D721Med (cell line): Measurements from ENCODE around the gene PON2.

Source experiments
- DNase-seq: peaks from one replicate; pipeline ENCODE4 v3.0.0; 2011; ENCODE audit warnings: low spot score; ENCODE audit not compliant: insufficient read length
- FAIRE-seq: peaks from 2 replicates; lab custom pipeline; 2011; peaks lifted over from hg19 to GRCh38; lab: Jason Lieb, UNC
- TF ChIP-seq, protein P1 (sequence below): IDR thresholded peaks from 2 replicates; pipeline ENCODE4 v1.5.1; 2012; ENCODE audit warnings: mild to moderate bottlenecking, control low read depth; ENCODE audit not compliant: insufficient read depth; ENCODE audit errors: missing control alignments

The PON2 gene

DNA sequence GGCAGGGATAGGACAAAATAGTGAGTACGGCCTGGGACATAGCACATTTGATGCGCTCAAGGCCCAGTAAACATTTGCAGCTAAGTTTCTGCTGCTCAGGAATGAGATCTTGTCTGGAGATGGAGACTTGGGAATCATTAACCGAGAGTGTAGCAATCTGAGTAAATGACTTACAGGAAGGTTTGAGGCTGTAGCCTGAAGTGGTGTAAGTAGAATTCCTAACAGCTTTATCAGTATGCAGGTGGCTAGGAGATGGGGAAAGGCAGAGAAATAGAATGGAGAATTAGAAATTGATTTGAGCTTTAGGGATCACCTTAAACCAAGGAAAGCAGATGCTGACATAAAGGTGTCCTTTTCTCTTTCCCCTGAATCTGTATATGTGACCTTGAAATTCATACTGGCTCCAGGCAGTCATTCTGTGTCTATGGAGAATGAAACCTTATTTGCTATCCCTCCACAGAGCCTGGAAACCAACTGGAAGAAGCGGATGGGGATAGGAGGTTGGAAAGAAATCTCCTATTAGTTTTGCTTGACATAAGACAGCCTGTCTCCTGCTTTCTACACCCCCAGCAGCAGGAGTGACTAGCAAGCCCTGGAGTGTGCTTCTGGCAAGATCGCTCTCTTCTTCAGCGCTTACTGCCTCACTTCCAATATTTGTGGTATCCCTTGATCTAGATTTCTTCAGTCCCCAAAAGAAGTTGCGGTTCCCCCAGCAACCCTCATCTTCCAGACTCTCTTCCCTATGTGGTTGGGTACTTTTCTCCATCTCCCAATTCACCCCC lies 6.4 kb upstream of the PON2 start:
- no peak for DNase-seq
- TF ChIP-seq, protein P1, sequence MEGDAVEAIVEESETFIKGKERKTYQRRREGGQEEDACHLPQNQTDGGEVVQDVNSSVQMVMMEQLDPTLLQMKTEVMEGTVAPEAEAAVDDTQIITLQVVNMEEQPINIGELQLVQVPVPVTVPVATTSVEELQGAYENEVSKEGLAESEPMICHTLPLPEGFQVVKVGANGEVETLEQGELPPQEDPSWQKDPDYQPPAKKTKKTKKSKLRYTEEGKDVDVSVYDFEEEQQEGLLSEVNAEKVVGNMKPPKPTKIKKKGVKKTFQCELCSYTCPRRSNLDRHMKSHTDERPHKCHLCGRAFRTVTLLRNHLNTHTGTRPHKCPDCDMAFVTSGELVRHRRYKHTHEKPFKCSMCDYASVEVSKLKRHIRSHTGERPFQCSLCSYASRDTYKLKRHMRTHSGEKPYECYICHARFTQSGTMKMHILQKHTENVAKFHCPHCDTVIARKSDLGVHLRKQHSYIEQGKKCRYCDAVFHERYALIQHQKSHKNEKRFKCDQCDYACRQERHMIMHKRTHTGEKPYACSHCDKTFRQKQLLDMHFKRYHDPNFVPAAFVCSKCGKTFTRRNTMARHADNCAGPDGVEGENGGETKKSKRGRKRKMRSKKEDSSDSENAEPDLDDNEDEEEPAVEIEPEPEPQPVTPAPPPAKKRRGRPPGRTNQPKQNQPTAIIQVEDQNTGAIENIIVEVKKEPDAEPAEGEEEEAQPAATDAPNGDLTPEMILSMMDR: no peak
- FAIRE-seq: no peak

DNA sequence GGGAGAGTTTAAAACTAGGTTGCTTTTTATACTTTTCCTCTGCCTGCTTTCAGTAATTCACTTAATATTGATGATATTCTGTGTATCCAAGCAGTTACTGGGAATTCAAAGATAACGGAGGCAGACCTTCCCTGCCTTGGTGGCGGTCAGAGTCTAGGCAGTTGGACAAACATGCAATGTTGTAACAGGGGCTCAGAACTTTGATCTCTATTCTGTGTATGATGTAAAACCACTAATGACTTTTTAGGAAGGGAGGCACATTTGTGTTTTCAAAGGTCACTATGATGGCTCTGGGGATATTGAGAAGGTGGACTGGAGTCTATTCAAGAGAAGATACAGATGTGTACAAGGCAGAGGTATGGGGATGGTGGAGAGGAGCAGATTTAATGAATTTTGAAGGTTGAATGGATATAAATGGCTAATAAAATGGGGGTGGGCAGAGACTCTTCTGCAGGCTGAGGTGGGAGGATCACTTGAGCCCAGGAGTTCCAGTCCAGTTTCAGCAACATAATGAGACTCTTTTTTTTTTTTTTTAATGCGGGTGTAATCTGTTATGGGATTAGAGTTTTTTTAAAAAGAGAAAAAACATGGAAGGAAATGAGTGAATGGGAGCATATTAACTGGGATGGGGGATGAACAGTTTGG lies 5.7 kb upstream of the PON2 start:
- TF ChIP-seq, protein P1: no peak
- DNase-seq (no peak), FAIRE-seq (no peak)

DNA sequence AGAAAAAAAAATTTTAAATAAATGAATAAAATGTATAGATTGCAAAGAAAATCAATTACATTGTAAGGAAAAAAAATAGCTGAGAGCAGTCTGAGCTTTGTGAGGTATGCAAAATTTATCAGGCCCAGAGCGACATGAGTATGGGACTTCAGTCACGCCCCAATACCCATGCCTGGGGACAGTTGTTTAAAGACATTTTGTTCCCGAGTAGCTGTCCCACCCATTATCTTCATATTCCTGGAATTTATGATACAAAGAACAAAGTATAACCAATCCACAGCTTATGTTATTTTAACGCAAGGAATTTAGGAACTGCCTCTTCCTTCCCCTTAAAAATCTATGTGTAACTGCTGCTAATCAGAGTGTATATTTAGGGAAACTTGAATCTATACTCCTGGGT lies 1.6 kb upstream of the PON2 start:
- DNase-seq (no peak), FAIRE-seq (no peak)
- TF ChIP-seq, protein P1: no peak

DNA sequence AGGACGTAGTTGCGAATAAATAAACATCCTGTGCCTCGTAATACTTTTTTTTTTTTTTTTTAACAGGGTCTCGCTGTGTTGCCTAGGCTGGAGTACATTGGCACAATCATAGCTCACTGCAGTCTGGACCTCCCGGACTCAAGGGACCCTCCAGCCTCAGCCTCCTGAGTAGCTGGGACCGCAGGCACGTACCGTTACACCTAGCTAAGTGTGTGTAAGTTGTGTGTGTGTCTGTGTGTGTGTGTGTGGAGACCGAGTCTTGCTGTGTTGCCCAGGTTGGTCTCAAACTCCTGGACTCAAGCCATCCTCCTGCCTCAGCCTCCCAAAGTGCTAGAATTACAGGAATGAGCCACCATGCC lies 573 bp upstream of the PON2 start:
- FAIRE-seq (no peak), DNase-seq (no peak)
- TF ChIP-seq, protein P1: no peak

DNA sequence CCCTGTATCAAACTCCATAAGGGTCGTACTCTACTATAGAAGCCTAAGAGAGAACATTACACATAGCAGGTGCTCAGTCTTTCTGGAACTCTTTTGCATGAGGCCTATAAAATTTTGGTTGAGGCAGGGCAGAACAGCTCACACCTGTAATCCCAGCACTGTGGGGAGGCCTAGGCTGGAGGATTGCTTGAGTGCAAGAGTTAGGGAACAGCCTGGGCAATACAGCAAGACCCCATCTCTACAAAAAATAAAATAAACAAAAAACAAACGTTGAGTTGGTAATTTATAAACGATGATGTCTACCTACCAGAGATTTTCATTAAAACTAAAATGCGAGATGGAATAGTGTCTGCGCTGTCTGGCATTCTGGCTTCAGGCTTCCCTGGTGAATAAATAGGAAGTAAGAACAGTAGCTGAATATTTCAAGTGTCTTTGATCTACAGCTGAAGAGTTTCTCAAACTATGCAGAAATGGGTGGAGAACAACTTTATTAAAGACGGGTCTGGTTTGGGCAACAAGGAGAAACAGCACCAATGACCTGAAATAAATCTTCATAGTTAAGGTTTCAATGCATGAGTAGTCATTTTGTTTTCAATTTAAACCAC lies 774 bp downstream of the PON2 start:
- TF ChIP-seq, protein P1: no peak
- DNase-seq: no peak
- FAIRE-seq: no peak

DNA sequence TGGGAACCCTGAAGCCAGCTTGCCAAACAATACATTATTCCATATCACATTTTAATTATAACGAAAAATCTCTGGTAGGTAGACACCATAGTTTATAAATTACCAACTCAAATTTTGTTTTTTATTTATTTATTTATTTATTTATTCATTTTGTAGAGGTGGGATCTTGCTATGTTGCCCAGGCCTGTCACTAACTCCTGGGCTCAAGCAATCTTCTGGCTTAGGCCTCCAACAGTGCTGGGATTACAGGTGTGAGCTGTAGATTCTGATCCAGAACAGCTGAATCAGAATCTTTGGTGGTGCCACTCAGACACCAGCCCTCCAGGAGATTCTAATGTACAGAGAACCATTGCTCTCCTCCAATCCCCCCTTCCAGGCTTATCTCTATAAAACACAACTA lies 1.7 kb downstream of the PON2 start:
- FAIRE-seq: no peak
- TF ChIP-seq, protein P1: no peak

More for the DNA sequence above, 1.7 kb downstream of the PON2 start:
- DNase-seq: no peak
